Fibroblast of villous mesenchyme (primary cell): ENCODE results near the gene SLC8A1. TPM values are rescaled to one million over a fixed set of nuclear protein-coding genes. Genes with fewer than 3 reads are reported as not detected.

Experiments
- DNase-seq: peaks from one replicate; pipeline ENCODE4 v3.0.0-alpha.2; 2010; ENCODE audit warnings: low read depth
- H3K4me3 ChIP-seq: 2 replicates; pipeline ENCODE4 v1.5.1; 2011; ENCODE audit warnings: low read depth, mild to moderate bottlenecking, low read length
- CTCF ChIP-seq: IDR thresholded peaks from 2 replicates; pipeline ENCODE4 v1.5.1; 2012; ENCODE audit warnings: low read depth, mild to moderate bottlenecking, low read length; ENCODE audit not compliant: insufficient read depth
- total RNA-seq: library from RNA; depleted of rRNA; stranded (reverse); fragments of >200 nt; gene quantifications from 2 replicates; pipeline ENCODE4 v1.2.3, GENCODE V29; 2012

SLC8A1 gene
- total RNA-seq, 1 donor = 98.9 TPM

- TF ChIP-seq CTCF = no peak
- H3K4me3 ChIP-seq = no peak overlapping the region
- no peak for DNase-seq
Observed at GRCh38 chr2:40126006-40126405, 325.9 kb downstream of the SLC8A1 start.

- no peak for DNase-seq
Observed at GRCh38 chr2:40123746-40124145, 328.1 kb downstream of the SLC8A1 start.

GRCh38 chr2:40123326-40123725 lies 328.6 kb downstream of the SLC8A1 start:
- TF ChIP-seq CTCF = no peak
- H3K4me3 ChIP-seq = no peak overlapping the region
- no peak for DNase-seq

More at GRCh38 chr2:40123746-40124145, 328.1 kb downstream of the SLC8A1 start:
- TF ChIP-seq CTCF = no peak
- no peak overlapping the region for H3K4me3 ChIP-seq

GRCh38 chr2:40120957-40121356 lies 330.9 kb downstream of the SLC8A1 start:
- no peak overlapping the region for H3K4me3 ChIP-seq
- TF ChIP-seq CTCF = no peak
- DNase-seq = no peak

GRCh38 chr2:40120026-40120425 lies 331.9 kb downstream of the SLC8A1 start:
- no peak overlapping the region for H3K4me3 ChIP-seq
- no peak for DNase-seq
- no peak for TF ChIP-seq CTCF

- no peak for TF ChIP-seq CTCF
- no peak overlapping the region for H3K4me3 ChIP-seq
- no peak for DNase-seq
Observed at GRCh38 chr2:40118622-40119021, 333.3 kb downstream of the SLC8A1 start.

- TF ChIP-seq CTCF = no peak
- no peak for DNase-seq
- H3K4me3 ChIP-seq = no peak overlapping the region
Observed at GRCh38 chr2:40115894-40116293, 336.0 kb downstream of the SLC8A1 start.
